Mucosa of descending colon (tissue), 3 donors: ENCODE data around the gene SLC35E1. TPM values are rescaled to one million over a fixed set of nuclear protein-coding genes. Genes with fewer than 3 reads are reported as not detected.
A peak's percentile ranks its signal among the peaks of the same experiment; 100 is the strongest.

Source experiments
- ATAC-seq: fragments of 200-7000 bp; cut with Tn5 transposase; one replicate; pipeline ENCODE4 v1.9.1; 2020; ENCODE audit warnings: mild to moderate bottlenecking, moderate library complexity
- DNase-seq, 3 donors: peaks; one replicate each; pipeline ENCODE4 v3.0.0-alpha.2; 2020
- H3K36me3 ChIP-seq: fragments of 200-600 bp; one replicate; pipeline ENCODE4 v1.8.0; 2021; ENCODE audit warnings: low read depth, mild to moderate bottlenecking
- H3K4me1 ChIP-seq: fragments of 200-600 bp; one replicate; pipeline ENCODE4 v1.8.0; 2021; ENCODE audit warnings: low read depth, mild to moderate bottlenecking
- H3K4me3 ChIP-seq: fragments of 200-600 bp; one replicate; pipeline ENCODE4 v1.8.0; 2021; ENCODE audit warnings: mild to moderate bottlenecking
- H3K9me3 ChIP-seq: fragments of 200-600 bp; one replicate; pipeline ENCODE4 v1.8.0; 2021; ENCODE audit warnings: mild to moderate bottlenecking
- CTCF ChIP-seq: fragments of 200-600 bp; IDR thresholded peaks from one replicate; pipeline ENCODE4 v1.8.0; 2022; ENCODE audit warnings: antibody characterized with exemption, mild to moderate bottlenecking
- intact Hi-C, 2 donors: fragments of 100-400 bp; cut with DNase I in 1 of 2; cut with micrococcal nuclease in 1 of 2; formaldehyde crosslinking; loops; one replicate each; pipeline versions ENCODE4 v1.11.0 to v1.11.1; 2022; cut with DNase I, micrococcal nuclease
- long read RNA-seq, 2 donors: library from polyadenylated mRNA; unstranded; transcript quantifications; one replicate each; pipeline ENCODE4 v2.0.0, GENCODE V29; 2019 to 2021
- total RNA-seq, 3 donors: library from RNA; stranded (reverse); fragmentation: NEBNext Ultra II Directional in 2 of 3; extraction: Animal tissue kit (Norgen Biotek cat#: 25700) in 2 of 3; gene quantifications; one replicate each; pipeline versions ENCODE4 v1.2.1 to v1.2.4, GENCODE V29; 2021 to 2023
- donor health status: DM: no; HTN: no; CAD: no; lungs with moderate emphysema.
- donor health status: DM: no; HTN: no; CAD: no.
- donor health status: DM: no; HTN: yes; CAD: no.

Gene SLC35E1
- 10 to 100 TPM; 34.6 to 45.8 (median 44.0) TPM for total RNA-seq
- long read RNA-seq, donor 1, full-length matches to known transcripts = 33 of 42 reads
- long read RNA-seq, donor 1, partial matches to known transcripts = 3 of 42 reads
- long read RNA-seq, donor 1, other reads (novel, unspliced or antisense) = 6 of 42 reads
- long read RNA-seq, donor 2, full-length matches to known transcripts = 2 of 7 reads
- long read RNA-seq, donor 2, partial matches to known transcripts = 1 of 7 reads
- long read RNA-seq, donor 2, other reads (novel, unspliced or antisense) = 4 of 7 reads

GRCh38 chr19:16572332-16573211, at the start of gene SLC35E1:
TSS of gene SLC35E1 (minus strand) at chr19:16572415. CDS start at chr19:16572364, 51 bp downstream.
- Histone ChIP-seq H3K36me3 (peaks cover 4% of the 10 kb centered on the region), H3K4me3 (peak within 1 kb of the TSS; percentile 80), H3K9me3 (no peaks in the 10 kb centered on the region), H3K4me1 (peaks cover 33% of the 10 kb centered on the region)
- no peak for TF ChIP-seq CTCF
- peak; percentile 97 for ATAC-seq
- DNase-seq = peak; percentile 96 to 98 (median 97)
- intact Hi-C loops = no loop called here

GRCh38 chr19:16621165-16621800, 49.1 kb upstream of the SLC35E1 start:
- ATAC-seq = no peak

GRCh38 chr19:16620584-16620983, 48.4 kb upstream of the SLC35E1 start:
- DNase-seq (no peak), ATAC-seq (peak; percentile 34)
- no peak for TF ChIP-seq CTCF
- intact Hi-C loops = no loop called here
- no peaks in the 10 kb centered on the region for H3K9me3 ChIP-seq
- no peak overlapping the region for H3K4me3 ChIP-seq
- no peaks in the 10 kb centered on the region for H3K36me3 ChIP-seq
- H3K4me1 ChIP-seq = peaks cover 13% of the 10 kb centered on the region

More at GRCh38 chr19:16621165-16621800, 49.1 kb upstream of the SLC35E1 start:
- Histone ChIP-seq H3K36me3 (no peaks in the 10 kb centered on the region), H3K4me1 (peaks cover 20% of the 10 kb centered on the region), H3K9me3 (no peaks in the 10 kb centered on the region), H3K4me3 (no peak overlapping the region)
- no peak for DNase-seq
- intact Hi-C loops = no loop called here
- no peak for TF ChIP-seq CTCF

GRCh38 chr19:16620018-16620417, 47.8 kb upstream of the SLC35E1 start:
- DNase-seq (no peak), ATAC-seq (no peak)
- Histone ChIP-seq H3K9me3 (no peaks in the 10 kb centered on the region), H3K36me3 (no peaks in the 10 kb centered on the region), H3K4me1 (peaks cover 9% of the 10 kb centered on the region), H3K4me3 (no peak overlapping the region)
- no peak for TF ChIP-seq CTCF
- intact Hi-C loops = no loop called here

GRCh38 chr19:16619457-16619856, 47.2 kb upstream of the SLC35E1 start:
- ATAC-seq (peak; percentile 16), DNase-seq (no peak)
- no peak for TF ChIP-seq CTCF
- Histone ChIP-seq H3K4me1 (peaks cover 9% of the 10 kb centered on the region), H3K9me3 (no peaks in the 10 kb centered on the region), H3K4me3 (no peak overlapping the region), H3K36me3 (no peaks in the 10 kb centered on the region)
- intact Hi-C loops = no loop called here
